ENCODE measurements around the gene KDM4B. TPM values are rescaled to one million over a fixed set of nuclear protein-coding genes. Genes with fewer than 3 reads are reported as not detected.
"Not testable (repeated sequence)": the region's sequence is repeated elsewhere in the genome, so short reads cannot be mapped to it uniquely, and the experiment has no call there.

The KDM4B gene
- total RNA-seq, 4 donors from 2014 or later: 29.2 to 43.8 (median 38.7) TPM

DNA sequence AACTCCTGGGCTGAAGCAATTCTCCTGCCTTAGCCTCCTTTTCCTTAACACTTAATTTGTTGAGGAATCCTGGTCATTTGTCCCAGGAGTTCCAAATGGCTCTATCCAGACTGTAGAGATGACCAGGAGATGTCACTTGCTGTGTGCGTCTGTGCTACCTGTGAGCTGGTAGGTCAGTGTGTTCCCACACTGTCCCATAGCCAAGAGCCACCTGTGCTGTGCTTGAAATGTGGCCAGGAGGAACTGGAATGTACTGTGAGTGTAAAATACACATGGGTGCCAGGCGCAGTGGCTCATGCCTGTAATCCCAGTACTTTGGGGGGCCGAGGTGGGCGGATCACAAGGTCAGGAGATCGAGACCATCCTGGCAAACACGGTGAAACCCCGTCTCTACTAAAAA is 29.4 kb upstream of the KDM4B start:
- Histone ChIP-seq H3K4me1 (no peaks in the 10 kb centered on the region), H3K4me3 (no peak overlapping the region), H3K9me3 (no peaks in the 10 kb centered on the region), H3K27ac (no peak overlapping the region), H3K36me3 (no peaks in the 10 kb centered on the region), H3K27me3 (no peaks in the 10 kb centered on the region)
- no peak for TF ChIP-seq POLR2AphosphoS5 (IDR thresholded peaks at IDR 0.05)
- WGBS, 2 donors (ENCODE audit: low coverage in 1 of 2): 89 to 93% methylated on average over 4 to 7 of the region's 7 CpGs
- no peak for ATAC-seq

DNA sequence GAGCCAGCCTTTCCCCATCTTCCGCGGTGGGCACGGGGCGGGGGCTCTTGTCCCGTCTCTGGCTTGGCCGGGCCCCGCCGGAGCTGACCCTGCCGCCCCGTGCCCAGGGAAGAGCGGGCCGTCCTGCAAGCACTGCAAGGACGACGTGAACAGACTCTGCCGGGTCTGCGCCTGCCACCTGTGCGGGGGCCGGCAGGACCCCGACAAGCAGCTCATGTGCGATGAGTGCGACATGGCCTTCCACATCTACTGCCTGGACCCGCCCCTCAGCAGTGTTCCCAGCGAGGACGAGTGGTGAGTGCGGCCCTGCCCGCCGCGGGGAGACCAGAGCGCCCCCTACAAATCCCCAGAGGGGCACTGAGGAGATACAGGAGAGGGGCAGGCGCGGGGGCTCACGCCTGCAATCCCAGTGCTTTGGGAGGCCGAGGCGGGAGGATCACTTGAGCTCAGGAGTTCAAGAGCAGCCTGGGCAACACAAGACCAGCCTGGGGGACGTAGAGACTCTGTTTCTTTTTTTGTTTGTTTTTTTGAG is 27.2 kb upstream of the KDM4B start:
- not testable (repeated sequence) for H3K4me3 ChIP-seq

DNA sequence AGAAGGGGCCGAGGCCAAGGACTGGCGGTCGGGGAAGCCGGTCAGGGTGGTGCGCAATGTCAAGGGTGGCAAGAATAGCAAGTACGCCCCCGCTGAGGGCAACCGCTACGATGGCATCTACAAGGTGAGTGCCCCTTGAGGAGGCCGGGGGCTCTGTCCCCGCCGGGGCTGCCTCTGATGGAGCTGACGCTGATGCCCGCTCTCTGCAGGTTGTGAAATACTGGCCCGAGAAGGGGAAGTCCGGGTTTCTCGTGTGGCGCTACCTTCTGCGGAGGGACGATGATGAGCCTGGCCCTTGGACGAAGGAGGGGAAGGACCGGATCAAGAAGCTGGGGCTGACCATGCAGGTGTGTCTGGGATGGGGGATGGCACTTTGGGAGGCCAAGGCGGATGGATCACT is 18.3 kb upstream of the KDM4B start:
- not testable (repeated sequence) for H3K4me3 ChIP-seq, ATAC-seq

More for the DNA sequence above, 27.2 kb upstream of the KDM4B start:
- H3K9me3 ChIP-seq, H3K27ac ChIP-seq, H3K27me3 ChIP-seq, ATAC-seq, H3K36me3 ChIP-seq, H3K4me1 ChIP-seq: not testable (repeated sequence)
- WGBS, 2 donors (ENCODE audit: low coverage in 1 of 2): 89 to 97% methylated on average over 5 to 6 of the region's 35 CpGs

DNA sequence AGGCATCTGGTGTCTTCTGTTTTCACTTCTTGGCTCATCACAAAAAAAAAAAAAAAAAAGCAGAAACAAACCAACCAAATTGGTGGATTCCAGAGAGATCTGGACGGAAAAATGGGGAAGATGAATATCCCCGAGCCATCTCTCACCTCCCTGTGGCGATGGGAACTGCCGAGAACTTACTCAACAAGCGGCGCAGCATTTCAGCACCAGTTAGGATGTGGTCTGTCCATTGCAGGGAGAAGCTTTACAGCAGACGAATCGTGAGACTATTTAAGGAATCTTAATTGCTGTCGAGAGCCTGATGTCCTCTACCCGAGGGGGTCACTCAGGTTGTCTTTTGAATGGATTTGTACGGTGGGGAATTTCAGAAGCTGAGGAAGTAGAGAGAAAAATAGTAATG is 17.3 kb upstream of the KDM4B start:
- WGBS, 2 donors (ENCODE audit: low coverage in 1 of 2): 79 to 83% methylated on average over 10 to 11 of the region's 11 CpGs
- Histone ChIP-seq H3K4me1 (no peaks in the 10 kb centered on the region), H3K4me3 (no peak overlapping the region), H3K27me3 (no peaks in the 10 kb centered on the region), H3K36me3 (no peaks in the 10 kb centered on the region), H3K27ac (no peak overlapping the region), H3K9me3 (no peaks in the 10 kb centered on the region)
- TF ChIP-seq POLR2A (IDR thresholded peaks at IDR 0.05) (no peak), EP300 (IDR thresholded peaks at IDR 0.05) (no peak)
- ATAC-seq: no peak

More for the DNA sequence above, 18.3 kb upstream of the KDM4B start:
- 94% methylated on average over 3 of the region's 23 CpGs; no CpG with 5 or more reads in 1 of the 2 donors for WGBS, 2 donors (ENCODE audit: low coverage in 1 of 2)
- H3K36me3 ChIP-seq, H3K27me3 ChIP-seq, H3K9me3 ChIP-seq, H3K4me1 ChIP-seq, H3K27ac ChIP-seq: not testable (repeated sequence)

DNA sequence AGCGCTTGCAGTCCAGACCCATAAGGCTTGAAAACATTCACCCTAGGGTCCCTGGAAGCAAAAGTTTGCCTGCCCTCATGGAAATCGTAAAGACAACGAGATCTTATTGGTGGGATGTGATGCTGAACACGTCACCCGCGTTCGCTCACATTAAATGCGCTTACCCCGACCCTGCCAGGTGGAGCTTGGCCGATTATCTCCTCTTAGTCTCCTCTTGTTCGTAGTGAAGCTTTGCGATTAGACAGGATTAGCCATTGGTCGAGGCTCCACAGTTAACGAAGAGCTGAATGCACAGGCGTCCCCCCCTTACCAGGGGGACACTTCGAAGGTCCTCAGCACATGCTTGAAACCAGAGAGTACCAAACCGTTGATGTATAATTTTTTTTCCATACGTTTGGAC is 16.0 kb upstream of the KDM4B start:
- 93% methylated on average over 17 to 18 of the region's 18 CpGs for WGBS, 2 donors (ENCODE audit: low coverage in 1 of 2)
- no peak overlapping the region for H3K27ac ChIP-seq
- ATAC-seq: no peak
- no peaks in the 10 kb centered on the region for H3K9me3 ChIP-seq
- no peaks in the 10 kb centered on the region for H3K36me3 ChIP-seq
- TF ChIP-seq, protein P1, sequence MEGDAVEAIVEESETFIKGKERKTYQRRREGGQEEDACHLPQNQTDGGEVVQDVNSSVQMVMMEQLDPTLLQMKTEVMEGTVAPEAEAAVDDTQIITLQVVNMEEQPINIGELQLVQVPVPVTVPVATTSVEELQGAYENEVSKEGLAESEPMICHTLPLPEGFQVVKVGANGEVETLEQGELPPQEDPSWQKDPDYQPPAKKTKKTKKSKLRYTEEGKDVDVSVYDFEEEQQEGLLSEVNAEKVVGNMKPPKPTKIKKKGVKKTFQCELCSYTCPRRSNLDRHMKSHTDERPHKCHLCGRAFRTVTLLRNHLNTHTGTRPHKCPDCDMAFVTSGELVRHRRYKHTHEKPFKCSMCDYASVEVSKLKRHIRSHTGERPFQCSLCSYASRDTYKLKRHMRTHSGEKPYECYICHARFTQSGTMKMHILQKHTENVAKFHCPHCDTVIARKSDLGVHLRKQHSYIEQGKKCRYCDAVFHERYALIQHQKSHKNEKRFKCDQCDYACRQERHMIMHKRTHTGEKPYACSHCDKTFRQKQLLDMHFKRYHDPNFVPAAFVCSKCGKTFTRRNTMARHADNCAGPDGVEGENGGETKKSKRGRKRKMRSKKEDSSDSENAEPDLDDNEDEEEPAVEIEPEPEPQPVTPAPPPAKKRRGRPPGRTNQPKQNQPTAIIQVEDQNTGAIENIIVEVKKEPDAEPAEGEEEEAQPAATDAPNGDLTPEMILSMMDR (IDR thresholded peaks at IDR 0.05): no peak
- TF ChIP-seq POLR2AphosphoS5 (IDR thresholded peaks at IDR 0.05) (no peak), EP300 (IDR thresholded peaks at IDR 0.05) (no peak), POLR2A (IDR thresholded peaks at IDR 0.05) (no peak)
- H3K4me3 ChIP-seq: no peak overlapping the region
- no peaks in the 10 kb centered on the region for H3K4me1 ChIP-seq
- no peaks in the 10 kb centered on the region for H3K27me3 ChIP-seq

DNA sequence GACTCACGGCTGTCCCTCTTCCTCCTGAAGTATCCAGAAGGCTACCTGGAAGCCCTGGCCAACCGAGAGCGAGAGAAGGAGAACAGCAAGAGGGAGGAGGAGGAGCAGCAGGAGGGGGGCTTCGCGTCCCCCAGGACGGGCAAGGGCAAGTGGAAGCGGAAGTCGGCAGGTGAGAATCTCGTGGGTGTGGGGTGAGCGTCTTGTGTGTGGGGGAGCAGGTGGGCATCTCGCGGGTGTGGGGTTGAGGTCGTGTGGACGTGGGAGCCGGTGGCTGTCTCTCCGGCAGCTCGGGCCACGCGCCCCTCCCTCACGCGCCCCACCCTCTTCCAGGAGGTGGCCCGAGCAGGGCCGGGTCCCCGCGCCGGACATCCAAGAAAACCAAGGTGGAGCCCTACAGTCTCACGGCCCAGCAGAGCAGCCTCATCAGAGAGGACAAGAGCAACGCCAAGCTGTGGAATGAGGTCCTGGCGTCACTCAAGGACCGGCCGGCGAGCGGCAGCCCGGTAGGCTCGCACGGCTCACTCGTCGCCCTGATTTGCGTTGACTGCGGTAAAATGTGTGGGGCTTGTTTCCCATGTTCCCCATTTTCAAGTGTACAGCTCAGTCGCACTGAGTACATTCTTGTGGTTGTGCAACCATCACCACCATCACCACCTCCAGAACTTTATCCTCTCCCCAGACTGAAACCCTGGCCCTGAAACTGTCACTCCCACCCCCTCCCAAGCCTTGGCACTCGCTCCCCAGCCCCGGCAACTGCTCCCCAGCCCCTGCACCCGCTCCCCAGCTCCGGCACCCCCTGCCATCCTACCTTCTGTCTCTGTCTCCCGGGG is 14.4 kb upstream of the KDM4B start:
- H3K9me3 ChIP-seq, H3K27ac ChIP-seq, H3K4me1 ChIP-seq, ATAC-seq, H3K4me3 ChIP-seq, H3K27me3 ChIP-seq, H3K36me3 ChIP-seq: not testable (repeated sequence)
- WGBS, 2 donors (ENCODE audit: low coverage in 1 of 2): 81% methylated on average over 3 to 10 of the region's 46 CpGs

DNA sequence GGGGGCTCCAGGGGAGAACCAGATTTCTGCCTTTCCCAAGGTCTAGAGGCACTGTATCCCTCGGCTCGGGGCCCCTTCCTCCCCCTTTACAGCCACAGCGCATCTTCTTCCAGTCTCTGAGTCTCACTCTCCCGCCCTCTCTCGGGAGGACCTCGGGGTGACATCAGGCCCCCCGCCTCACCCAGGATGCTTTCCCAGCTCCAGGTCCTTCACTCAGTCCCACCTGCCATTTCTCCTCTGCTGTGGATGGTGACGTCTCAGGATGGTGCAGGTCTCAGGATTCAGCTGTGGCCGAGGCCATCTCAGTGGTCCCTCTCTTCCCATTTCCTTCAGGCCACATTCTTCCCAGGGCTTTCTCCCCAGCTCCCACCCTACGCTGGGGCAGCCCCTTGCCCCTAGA is 13.6 kb upstream of the KDM4B start:
- WGBS, 2 donors (ENCODE audit: low coverage in 1 of 2): 83 to 95% methylated on average over 2 to 3 of the region's 10 CpGs

More for the DNA sequence above, 13.6 kb upstream of the KDM4B start:
- Histone ChIP-seq H3K36me3 (no peaks in the 10 kb centered on the region), H3K27me3 (no peaks in the 10 kb centered on the region), H3K4me1 (no peaks in the 10 kb centered on the region), H3K27ac (no peak overlapping the region), H3K4me3 (no peak overlapping the region), H3K9me3 (no peaks in the 10 kb centered on the region)
- ATAC-seq: no peak
- TF ChIP-seq, protein P1 (IDR thresholded peaks at IDR 0.05): no peak
- TF ChIP-seq EP300 (IDR thresholded peaks at IDR 0.05) (no peak), POLR2AphosphoS5 (IDR thresholded peaks at IDR 0.05) (no peak), POLR2A (IDR thresholded peaks at IDR 0.05) (no peak)

Measured in gastroesophageal sphincter (tissue), 4 donors.